A549 (cell line): Measurements from ENCODE around the gene FCRL6. TPM values are rescaled to one million over a fixed set of nuclear protein-coding genes. Genes with fewer than 3 reads are reported as not detected.
A peak's percentile ranks its signal among the peaks of the same experiment; 100 is the strongest.

ENCODE experiments used
- ATAC-seq, 2 experiments: fragments of 200-7000 bp in 1 of 2; fragments of >200 bp in 1 of 2; cut with Nextera tagmentation in 1 of 2; cut with Tn5 transposase in 1 of 2; 3 replicates each; pipeline versions ENCODE4 v1.8.0 to v1.9.1; 2018 to 2020; ENCODE audit warnings: mild to moderate bottlenecking in 1 of 2, moderate library complexity in 1 of 2
- CTCF ChIA-PET: fragments of 300-600 bp; sonication (Branson Sonifier 250); formaldehyde crosslinking; extraction: SDS; loops from one replicate; lab custom pipeline; 2021; ENCODE audit warnings: antibody characterized with exemption, inconsistent platforms; lab: Yijun Ruan, JAX
- POLR2A ChIA-PET: fragments of 350-600 bp; formaldehyde crosslinking; extraction: SDS; loops from one replicate; lab custom pipeline; 2021; ENCODE audit warnings: antibody characterized with exemption, inconsistent platforms; lab: Yijun Ruan, JAX
- DNase-seq, 2 experiments: peaks; one replicate each; pipeline versions ENCODE4 v3.0.0 to v3.0.0-alpha.2; 2011 to 2016; ENCODE audit warnings: low read depth in 1 of 2, low spot score in 1 of 2
- FAIRE-seq: peaks from 2 replicates; lab custom pipeline; 2011; peaks lifted over from hg19 to GRCh38; lab: Jason Lieb, UNC
- H3K27ac ChIP-seq, 2 experiments: fragments of >200 bp; sonication (Bioruptor Twin); formaldehyde crosslinking; 3 replicates each; pipeline ENCODE4 v1.5.1; 2016 to 2017
- H3K4me1 ChIP-seq: fragments of >200 bp; sonication (Bioruptor Twin); formaldehyde crosslinking; 3 replicates; pipeline ENCODE4 v1.6.1; 2016
- H3K4me2 ChIP-seq: fragments of >200 bp; sonication (Bioruptor Twin); formaldehyde crosslinking; 3 replicates; pipeline ENCODE4 v1.6.1; 2016
- H3K4me3 ChIP-seq: fragments of >200 bp; sonication (Bioruptor Twin); formaldehyde crosslinking; 3 replicates; pipeline ENCODE4 v1.5.1; 2016
- H3K9me3 ChIP-seq: fragments of >200 bp; sonication (Bioruptor Twin); formaldehyde crosslinking; 3 replicates; pipeline ENCODE4 v1.6.1; 2016
- CBX8 ChIP-seq: fragments of 200-600 bp; sonication (generic); IDR thresholded peaks from 2 replicates; pipeline ENCODE4 v1.6.1; 2016
- CHD2 ChIP-seq: fragments of 150-350 bp; IDR thresholded peaks from 2 replicates; pipeline ENCODE4 v1.6.1; 2014; ENCODE audit warnings: low read length; ENCODE audit not compliant: partially characterized antibody
- EHF ChIP-seq: fragments of 250-450 bp; sonication (Bioruptor Pico); IDR thresholded peaks from 2 replicates; pipeline ENCODE4 v1.5.0; 2020; ENCODE audit warnings: mild to moderate bottlenecking
- ESRRA ChIP-seq: fragments of 150-350 bp; IDR thresholded peaks from 2 replicates; pipeline ENCODE4 v1.6.1; 2014; ENCODE audit warnings: mild to moderate bottlenecking, low read length, borderline replicate concordance
- FOSL2 ChIP-seq, 2 experiments: fragments of 450-650 bp in 1 of 2; fragments of >200 bp in 1 of 2; sonication (Bioruptor Twin) in 1 of 2; formaldehyde crosslinking; IDR thresholded peaks; 2 replicates each; pipeline versions ENCODE4 v1.5.0 to v1.6.1; 2016 to 2020; ENCODE audit warnings: mild to moderate bottlenecking in 1 of 2, moderate library complexity in 1 of 2
- HEYL ChIP-seq: fragments of 250-450 bp; sonication (Bioruptor Pico); IDR thresholded peaks from 2 replicates; pipeline ENCODE4 v1.8.0; 2021; ENCODE audit warnings: mild to moderate bottlenecking, moderate library complexity
- HMGXB4 ChIP-seq: fragments of 250-450 bp; sonication (Bioruptor Pico); IDR thresholded peaks from 2 replicates; pipeline ENCODE4 v1.5.0; 2021; ENCODE audit warnings: mild to moderate bottlenecking, moderate library complexity, borderline replicate concordance
- HOXA7 ChIP-seq: fragments of 250-450 bp; sonication (Bioruptor Pico); IDR thresholded peaks from 2 replicates; pipeline ENCODE4 v1.5.0; 2020; ENCODE audit warnings: mild to moderate bottlenecking, moderate library complexity
- HOXB5 ChIP-seq: fragments of 250-450 bp; sonication (Bioruptor Pico); IDR thresholded peaks from 2 replicates; pipeline ENCODE4 v1.5.0; 2020; ENCODE audit warnings: mild to moderate bottlenecking, moderate library complexity
- JUNB ChIP-seq: fragments of >200 bp; sonication (Bioruptor Twin); formaldehyde crosslinking; IDR thresholded peaks from 2 replicates; pipeline ENCODE4 v1.6.1; 2016
- KDM1A ChIP-seq: fragments of 200-600 bp; sonication (generic); IDR thresholded peaks from 2 replicates; pipeline ENCODE4 v1.6.1; 2016; ENCODE audit warnings: low read depth, mild to moderate bottlenecking
- KDM5A ChIP-seq: fragments of 200-600 bp; sonication (generic); IDR thresholded peaks from 2 replicates; pipeline ENCODE4 v1.6.1; 2016; ENCODE audit warnings: antibody characterized with exemption, mild to moderate bottlenecking
- MAFK ChIP-seq: fragments of 450-650 bp; IDR thresholded peaks from 2 replicates; pipeline ENCODE4 v1.6.1; 2014; ENCODE audit not compliant: partially characterized antibody
- MYC ChIP-seq: IDR thresholded peaks from 2 replicates; pipeline ENCODE4 v1.6.1; 2012; ENCODE audit warnings: mild to moderate bottlenecking, inconsistent platforms, low read length, improper control_type of control experiment, borderline replicate concordance
- NFE2L2 ChIP-seq: fragments of 150-350 bp; conservative IDR thresholded peaks from 2 replicates; pipeline ENCODE4 v1.6.1; 2014; ENCODE audit warnings: low read length
- NPAS2 ChIP-seq: fragments of 250-450 bp; sonication (Bioruptor Pico); IDR thresholded peaks from 2 replicates; pipeline ENCODE4 v1.8.0; 2022; ENCODE audit warnings: mild to moderate bottlenecking, moderate library complexity, borderline replicate concordance
- NR3C1 ChIP-seq: fragments of >200 bp; sonication (Bioruptor Twin); formaldehyde crosslinking; IDR thresholded peaks from 3 replicates; pipeline ENCODE4 v1.6.1; 2017
- PBX3 ChIP-seq: IDR thresholded peaks from 2 replicates; pipeline ENCODE4 v1.6.1; 2012
- RARB ChIP-seq: fragments of 250-450 bp; sonication (Bioruptor Pico); IDR thresholded peaks from 2 replicates; pipeline ENCODE4 v1.8.0; 2021; ENCODE audit warnings: mild to moderate bottlenecking, moderate library complexity
- SMC3 ChIP-seq: fragments of >200 bp; sonication (Bioruptor Twin); formaldehyde crosslinking; IDR thresholded peaks from 3 replicates; pipeline ENCODE4 v1.6.1; 2018; ENCODE audit warnings: inconsistent platforms
- TP53 ChIP-seq: fragments of 250-450 bp; sonication (Bioruptor Pico); IDR thresholded peaks from 2 replicates; pipeline ENCODE4 v1.5.0; 2021; ENCODE audit warnings: mild to moderate bottlenecking, moderate library complexity
- WGBS: methylation state at CpG from one replicate; pipeline ENCODE4 v1.1.6; 2017; ENCODE audit errors: missing lambda C conversion rate; 5-methylcytosine and 5-hydroxymethylcytosine counted together
- polyA plus RNA-seq, 4 experiments: library from polyadenylated mRNA; depleted of rRNA in 3 of 4; stranded (reverse); fragments of >200 nt; fragmentation: RNase III in 1 of 4; extraction: RNeasy Plus Mini Kit Qiagen cat#74134 plus additional on column Dnase treatment in 1 of 4; gene quantifications; 2 replicates in 3 of 4; 3 replicates in 1 of 4; pipeline ENCODE4 v1.2.3, GENCODE V29; 2011 to 2017
- TF ChIP-seq, protein P1 (sequence below): IDR thresholded peaks from 2 replicates; pipeline ENCODE4 v1.6.1; 2012; ENCODE audit warnings: low read depth, borderline replicate concordance

The FCRL6 gene
- polyA plus RNA-seq, 2 of the 4 experiments (the other 2 are of a cell fraction) = not detected

- CTCF ChIA-PET = interaction anchor here (1.7 to 7.3 kb wide), 5 partner anchors 7 to 621 kb away, joined by 7 to 142 read pairs (median 8); no protein-coding TSS in a partner anchor
- Histone ChIP-seq H3K9me3 (no peaks in the 10 kb centered on the region), H3K27ac (peak overlapping the region in 1 of 2 experiments; percentile 89; a peak in 1 of 6 replicates), H3K4me1 (peaks cover 9% of the 10 kb centered on the region; the same call in 2 of the 3 replicates), H3K4me3 (peak overlapping the region; percentile 64; the same call in 2 of the 3 replicates), H3K4me2 (peak overlapping the region; percentile 87)
- no peak for DNase-seq
- FAIRE-seq = no peak
- ATAC-seq = no peak
- POLR2A ChIA-PET = no interaction called here
- 88% methylated on average over 12 of the region's 12 CpGs for WGBS
- TF ChIP-seq NPAS2 (CRISPR knock-in tag) = no peak
Measured at GRCh38 chr1:159781992-159782391, 20.2 kb upstream of the FCRL6 start.

GRCh38 chr1:159783724-159784123 lies 18.4 kb upstream of the FCRL6 start:
- no peak for FAIRE-seq

GRCh38 chr1:159786465-159786864 lies 15.7 kb upstream of the FCRL6 start:
- 54% methylated on average over 3 of the region's 3 CpGs for WGBS
- POLR2A ChIA-PET = no interaction called here
- H3K4me2 ChIP-seq = no peak overlapping the region
- no peak for TF ChIP-seq SMC3
- no peak for TF ChIP-seq HOXA7 (CRISPR knock-in tag)
- TF ChIP-seq HOXB5 (CRISPR knock-in tag) = no peak
- no peak for TF ChIP-seq KDM5A
- TF ChIP-seq PBX3 = no peak
- TF ChIP-seq NFE2L2 = no peak
- H3K4me1 ChIP-seq = peaks cover 3% of the 10 kb centered on the region; the same call in 1 of the 3 replicates
- CTCF ChIA-PET = interaction anchor here (1.0 to 7.3 kb wide), 4 partner anchors 13 to 575 kb away, joined by 4 to 142 read pairs (median 18); no protein-coding TSS in a partner anchor
- FAIRE-seq (no peak), ATAC-seq (no peak), DNase-seq (no peak)
- no peak overlapping the region for H3K4me3 ChIP-seq
- H3K9me3 ChIP-seq = no peaks in the 10 kb centered on the region
- H3K27ac ChIP-seq = no peak overlapping the region

More at GRCh38 chr1:159783724-159784123, 18.4 kb upstream of the FCRL6 start:
- H3K4me2 ChIP-seq = no peak overlapping the region
- no peak overlapping the region for H3K27ac ChIP-seq
- no peak for TF ChIP-seq ESRRA
- no peak for TF ChIP-seq HOXA7 (CRISPR knock-in tag)
- TF ChIP-seq EHF = no peak
- no peak for TF ChIP-seq FOSL2 (IDR thresholded peaks at IDR 0.05)
- no peak for TF ChIP-seq FOSL2 (CRISPR knock-in tag; IDR thresholded peaks at IDR 0.05)
- no peak for TF ChIP-seq CBX8
- no peak for TF ChIP-seq HMGXB4 (CRISPR knock-in tag)
- TF ChIP-seq NR3C1 = no peak
- no peak for TF ChIP-seq MYC
- TF ChIP-seq CHD2 = no peak
- TF ChIP-seq KDM5A = no peak
- no peak for TF ChIP-seq HEYL (CRISPR knock-in tag)
- no peak for TF ChIP-seq MAFK
- TF ChIP-seq, protein P1, sequence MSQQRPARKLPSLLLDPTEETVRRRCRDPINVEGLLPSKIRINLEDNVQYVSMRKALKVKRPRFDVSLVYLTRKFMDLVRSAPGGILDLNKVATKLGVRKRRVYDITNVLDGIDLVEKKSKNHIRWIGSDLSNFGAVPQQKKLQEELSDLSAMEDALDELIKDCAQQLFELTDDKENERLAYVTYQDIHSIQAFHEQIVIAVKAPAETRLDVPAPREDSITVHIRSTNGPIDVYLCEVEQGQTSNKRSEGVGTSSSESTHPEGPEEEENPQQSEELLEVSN = no peak
- TF ChIP-seq RARB (CRISPR knock-in tag) = no peak
- TF ChIP-seq KDM1A = no peak
- no peak for TF ChIP-seq JUNB
- no peak for TF ChIP-seq TP53 (CRISPR knock-in tag)
- TF ChIP-seq, all 56 proteins: peak for 0
- ChIA-PET POLR2A (no interaction called here), CTCF (interaction anchor here (1.2 to 7.3 kb wide), 2 partner anchors 20 to 107 kb away, joined by 3 to 142 read pairs; no protein-coding TSS in a partner anchor)
- H3K4me1 ChIP-seq = peaks cover 9% of the 10 kb centered on the region; the same call in 2 of the 3 replicates
- WGBS = 94% methylated on average over 1 of the region's 1 CpG
- no peaks in the 10 kb centered on the region for H3K9me3 ChIP-seq
- DNase-seq (no peak), ATAC-seq (no peak)
- no peak overlapping the region for H3K4me3 ChIP-seq
